Breast epithelium (tissue), 4 donors: ENCODE measurements around the gene NTNG1. TPM values are rescaled to one million over a fixed set of nuclear protein-coding genes. Genes with fewer than 3 reads are reported as not detected.

Source experiments
- DNase-seq, 2 donors: peaks; one replicate each; pipeline ENCODE4 v3.0.0-alpha.2; 2019; ENCODE audit warnings: low spot score in 2 of 2
- H3K27ac ChIP-seq, 2 donors: fragments of 200-600 bp; sonication (generic) in 1 of 2; one replicate each; pipeline ENCODE4 v1.5.1; 2016 to 2019; ENCODE audit warnings: mild to moderate bottlenecking in 1 of 2
- H3K27me3 ChIP-seq, 2 donors: fragments of 200-600 bp; sonication (generic) in 1 of 2; one replicate each; pipeline versions ENCODE4 v1.5.1 to v1.6.0; 2017 to 2019; ENCODE audit warnings: control low read depth in 1 of 2, mild to moderate bottlenecking in 1 of 2
- H3K36me3 ChIP-seq: fragments of 200-600 bp; one replicate; pipeline ENCODE4 v1.5.1; 2019
- H3K4me1 ChIP-seq, 2 donors: fragments of 200-600 bp; sonication (generic); one replicate each; pipeline ENCODE4 v1.5.1; 2016 to 2019; ENCODE audit warnings: control low read depth in 1 of 2
- H3K4me3 ChIP-seq, 3 donors: fragments of 200-600 bp; sonication (generic); 1 replicate in 2 of 3; 2 replicates in 1 of 3; pipeline ENCODE4 v1.5.1; 2016 to 2019; ENCODE audit warnings: mild to moderate bottlenecking in 3 of 3, moderate library complexity in 2 of 3
- H3K9me3 ChIP-seq, 2 donors: fragments of 200-600 bp; sonication (generic) in 1 of 2; one replicate each; pipeline ENCODE4 v1.5.1; 2016 to 2019; ENCODE audit warnings: control low read depth in 1 of 2
- CTCF ChIP-seq, 3 donors: fragments of 450-650 bp; IDR thresholded peaks; one replicate each; pipeline ENCODE4 v1.5.1; 2016 to 2017; ENCODE audit warnings: antibody characterized with exemption in 3 of 3, mild to moderate bottlenecking in 3 of 3, moderate library complexity in 3 of 3
- POLR2A ChIP-seq: fragments of 450-650 bp; IDR thresholded peaks from one replicate; pipeline ENCODE4 v1.6.1; 2016; ENCODE audit warnings: antibody characterized with exemption, mild to moderate bottlenecking, moderate library complexity
- POLR2AphosphoS5 ChIP-seq, 3 donors: sonication (generic); formaldehyde crosslinking; IDR thresholded peaks; one replicate each; pipeline ENCODE4 v1.6.1; 2017; ENCODE audit warnings: antibody characterized with exemption in 3 of 3
- intact Hi-C: fragments of 100-400 bp; cut with DNase I; formaldehyde crosslinking; loops from one replicate; pipeline ENCODE4 v1.15.1; 2023; ENCODE audit warnings: low total_unique reads
- total RNA-seq, 3 donors: library from RNA; depleted of rRNA; stranded (reverse); fragments of >200 nt; gene quantifications; one replicate each; pipeline ENCODE4 v1.1.0, GENCODE V29; 2016

The NTNG1 gene
- total RNA-seq, 3 donors from 2014 or later, result 0.32 to 5.7 (median 0.98) TPM

GRCh38 chr1:107142140-107142542 lies 1.3 kb downstream of the NTNG1 start:
- H3K27ac ChIP-seq, result no peak overlapping the region
- intact Hi-C loops, result no loop called here
- H3K4me3 ChIP-seq, result peak overlapping the region; percentile 47 to 80 (median 56)
- H3K36me3 ChIP-seq, result no peaks in the 10 kb centered on the region
- H3K4me1 ChIP-seq, result peaks cover 0 to 5% of the 10 kb centered on the region in 2 donors
- DNase-seq, result no peak
- H3K27me3 ChIP-seq, result peaks cover 0 to 16% of the 10 kb centered on the region in 2 donors
- no peaks in the 10 kb centered on the region for H3K9me3 ChIP-seq
- TF ChIP-seq POLR2A, result no peak
- peak; percentile 29 to 41 (median 32) for TF ChIP-seq CTCF (IDR thresholded peaks at IDR 0.05)
- no peak for TF ChIP-seq POLR2AphosphoS5 (IDR thresholded peaks at IDR 0.05)

- intact Hi-C loops, result no loop called here
- H3K36me3 ChIP-seq, result no peaks in the 10 kb centered on the region
- H3K9me3 ChIP-seq, result no peaks in the 10 kb centered on the region
- H3K27me3 ChIP-seq, result peaks cover 0 to 16% of the 10 kb centered on the region in 2 donors
- DNase-seq, result no peak
- no peak for TF ChIP-seq POLR2A
- TF ChIP-seq CTCF (IDR thresholded peaks at IDR 0.05), result no peak
- H3K27ac ChIP-seq, result no peak overlapping the region
- H3K4me1 ChIP-seq, result peaks cover 0 to 5% of the 10 kb centered on the region in 2 donors
- H3K4me3 ChIP-seq, result no peak overlapping the region
Measured at GRCh38 chr1:107142666-107143065, 1.8 kb downstream of the NTNG1 start.

- intact Hi-C loops, result no loop called here
- Histone ChIP-seq H3K9me3 (no peaks in the 10 kb centered on the region), H3K36me3 (no peaks in the 10 kb centered on the region), H3K27me3 (peaks cover 0 to 7% of the 10 kb centered on the region in 2 donors), H3K4me3 (no peak overlapping the region), H3K4me1 (peaks cover 0 to 5% of the 10 kb centered on the region in 2 donors), H3K27ac (no peak overlapping the region)
- TF ChIP-seq POLR2AphosphoS5 (IDR thresholded peaks at IDR 0.05) (no peak), POLR2A (no peak), CTCF (IDR thresholded peaks at IDR 0.05) (no peak)
- no peak for DNase-seq
Measured at GRCh38 chr1:107145637-107146036, 4.8 kb downstream of the NTNG1 start.

- Histone ChIP-seq H3K27me3 (peaks cover 0 to 7% of the 10 kb centered on the region in 2 donors), H3K4me3 (no peak overlapping the region), H3K9me3 (no peaks in the 10 kb centered on the region), H3K36me3 (no peaks in the 10 kb centered on the region), H3K27ac (no peak overlapping the region), H3K4me1 (no peaks in the 10 kb centered on the region)
- intact Hi-C loops, result no loop called here
- TF ChIP-seq CTCF (IDR thresholded peaks at IDR 0.05), result no peak
- TF ChIP-seq POLR2AphosphoS5 (IDR thresholded peaks at IDR 0.05), result no peak
- no peak for TF ChIP-seq POLR2A
- DNase-seq, result no peak
Measured at GRCh38 chr1:107147843-107148242, 7.0 kb downstream of the NTNG1 start.

- Histone ChIP-seq H3K36me3 (no peaks in the 10 kb centered on the region), H3K9me3 (no peaks in the 10 kb centered on the region), H3K27me3 (peaks cover 0 to 1% of the 10 kb centered on the region in 2 donors), H3K27ac (no peak overlapping the region), H3K4me1 (no peaks in the 10 kb centered on the region), H3K4me3 (no peak overlapping the region)
- no peak for TF ChIP-seq CTCF (IDR thresholded peaks at IDR 0.05)
- no peak for DNase-seq
- intact Hi-C loops, result no loop called here
Measured at GRCh38 chr1:107149946-107150345, 9.1 kb downstream of the NTNG1 start.
